HepG2 (cell line): ENCODE measurements around the gene KIF2C. TPM values are rescaled to one million over a fixed set of nuclear protein-coding genes. Genes with fewer than 3 reads are reported as not detected.

Experiments
- ELK4 ChIP-seq: sonication (generic); formaldehyde crosslinking; IDR thresholded peaks from 2 replicates; pipeline ENCODE4 v1.9.0; 2021; ENCODE audit warnings: missing genetic modification reagents, borderline replicate concordance
- FIP1L1 ChIP-seq: fragments of 200-400 bp; formaldehyde crosslinking; IDR thresholded peaks from 2 replicates; pipeline ENCODE4 v1.6.1; 2018; ENCODE audit warnings: low read depth, mild to moderate bottlenecking, low read length, moderate library complexity, borderline replicate concordance; ENCODE audit not compliant: insufficient read depth
- FOXO1 ChIP-seq: sonication (generic); formaldehyde crosslinking; IDR thresholded peaks from 2 replicates; pipeline ENCODE4 v1.4.0; 2020; ENCODE audit warnings: missing genetic modification reagents
- GTF2F1 ChIP-seq: fragments of 150-350 bp; IDR thresholded peaks from 2 replicates; pipeline ENCODE4 v1.6.1; 2014; ENCODE audit warnings: low read length
- HNF1B ChIP-seq: sonication (generic); formaldehyde crosslinking; IDR thresholded peaks from 2 replicates; pipeline ENCODE4 v1.5.1; 2020; ENCODE audit warnings: mild to moderate bottlenecking, moderate library complexity, missing genetic modification reagents
- MEF2D ChIP-seq: sonication (generic); formaldehyde crosslinking; IDR thresholded peaks from 2 replicates; pipeline ENCODE4 v1.5.1; 2020; ENCODE audit warnings: mild to moderate bottlenecking, missing genetic modification reagents
- POLR2A ChIP-seq, 2 experiments: IDR thresholded peaks; 2 replicates each; pipeline ENCODE4 v1.6.1; 2011; ENCODE audit warnings: low read depth in 2 of 2, low read length in 2 of 2, mild to moderate bottlenecking in 1 of 2, moderate library complexity in 1 of 2; ENCODE audit not compliant: insufficient read depth in 1 of 2
- PREB ChIP-seq: sonication (generic); formaldehyde crosslinking; IDR thresholded peaks from 2 replicates; pipeline ENCODE4 v1.4.0; 2020; ENCODE audit warnings: missing genetic modification reagents
- RCOR2 ChIP-seq: IDR thresholded peaks from 2 replicates; pipeline ENCODE4 v1.6.1; 2016; ENCODE audit warnings: missing biosample characterization, missing genetic modification reagents
- SATB2 ChIP-seq: sonication (generic); formaldehyde crosslinking; IDR thresholded peaks from 2 replicates; pipeline ENCODE4 v1.5.0; 2020; ENCODE audit warnings: missing genetic modification reagents
- SKI ChIP-seq: fragments of 450-650 bp; IDR thresholded peaks from one replicate; pipeline ENCODE4 v1.6.1; 2018; ENCODE audit warnings: mild to moderate bottlenecking; ENCODE audit not compliant: partially characterized antibody
- SP5 ChIP-seq: IDR thresholded peaks from 2 replicates; pipeline ENCODE4 v1.6.1; 2016; ENCODE audit warnings: low read depth, borderline replicate concordance
- SRSF4 ChIP-seq: fragments of 200-400 bp; formaldehyde crosslinking; IDR thresholded peaks from one replicate; pipeline ENCODE4 v1.6.1; 2018; ENCODE audit warnings: mild to moderate bottlenecking, low read depth, low read length, moderate library complexity; ENCODE audit not compliant: poor library complexity, severe bottlenecking
- TGIF2 ChIP-seq: IDR thresholded peaks from 2 replicates; pipeline ENCODE4 v1.6.1; 2016; ENCODE audit warnings: control low read depth, missing compliant biosample characterization
- ZBED4 ChIP-seq: sonication (generic); formaldehyde crosslinking; IDR thresholded peaks from 2 replicates; pipeline ENCODE4 v1.4.0; 2020; ENCODE audit warnings: missing genetic modification reagents, borderline replicate concordance
- ZNF510 ChIP-seq: sonication (generic); formaldehyde crosslinking; IDR thresholded peaks from 2 replicates; pipeline ENCODE4 v1.4.0; 2020; ENCODE audit warnings: low read depth, mild to moderate bottlenecking, missing genetic modification reagents
- ZNF691 ChIP-seq: sonication (generic); formaldehyde crosslinking; IDR thresholded peaks from 2 replicates; pipeline ENCODE4 v1.4.0; 2020; ENCODE audit warnings: missing genetic modification reagents, low read depth, mild to moderate bottlenecking, borderline replicate concordance
- ZSCAN30 ChIP-seq: sonication (generic); formaldehyde crosslinking; IDR thresholded peaks from 2 replicates; pipeline ENCODE4 v1.5.0; 2020; ENCODE audit warnings: mild to moderate bottlenecking, missing genetic modification reagents
- polyA plus RNA-seq, 8 experiments: library from polyadenylated mRNA; depleted of rRNA in 3 of 8; stranded (reverse) in 7 of 8; unstranded in 1 of 8; fragments of >200 nt; fragmentation: Illumina TruSeq in 4 of 8; extraction: Trizol in 4 of 8; gene quantifications; 2 replicates each; pipeline versions ENCODE4 v1.2.1 to v1.2.3, GENCODE V29; 2011 to 2016; ENCODE audit warnings: low read depth in 4 of 8, missing spikeins in 1 of 8, mixed read lengths in 1 of 8; ENCODE audit not compliant: insufficient read depth in 1 of 8
- total RNA-seq, 5 experiments: library from RNA; depleted of rRNA; stranded (reverse); fragments of >200 nt; fragmentation: Illumina TruSeq; extraction: Trizol; gene quantifications; 2 replicates each; pipeline ENCODE4 v1.2.3, GENCODE V29; 2016; ENCODE audit warnings: low read depth in 1 of 5

The KIF2C gene
- total and polyA plus RNA-seq, 2 of the 13 experiments (the other 11 are each of a cell fraction or from before 2014, with no cell fraction given), result 29.7 to 53.7 TPM

- TF ChIP-seq ZSCAN30 (CRISPR knock-in tag) (peak; percentile 62; the same call in 1 of the 2 replicates), ZNF510 (CRISPR knock-in tag) (no peak), SATB2 (CRISPR knock-in tag) (0 out of 2 replicates have a peak, but pooled peaks have one; percentile 4), TGIF2 (CRISPR knock-in tag) (peak; percentile 90), HNF1B (CRISPR knock-in tag) (no peak), FIP1L1 (no peak), GTF2F1 (peak; percentile 100), RCOR2 (0 out of 2 replicates have a peak, but pooled peaks have one; percentile 21), MEF2D (CRISPR knock-in tag) (peak; percentile 64), SRSF4 (no peak), FOXO1 (CRISPR knock-in tag) (peak; percentile 62; the same call in 1 of the 2 replicates), POLR2A (IDR thresholded peaks at IDR 0.05; ENCODE audit: insufficient read depth in 1 of 2, low read depth in 2 of 2, low read length in 2 of 2) (peak; percentile 100), ELK4 (no peak), ZNF691 (CRISPR knock-in tag) (no peak), ZBED4 (CRISPR knock-in tag) (peak; percentile 34; the same call in 1 of the 2 replicates), SKI (no peak), PREB (no peak), SP5 (CRISPR knock-in tag) (no peak; the same call in 1 of the 2 replicates)
Measured at GRCh38 chr1:44721485-44722361, 17.9 kb upstream of the KIF2C start (continued).
